Measurements from ENCODE around the gene PAX2.

PAX2 gene

GRCh38 chr10:100766693-100767421, 21.5 kb downstream of the PAX2 start:
- POLR2A ChIA-PET = no interaction called here
- DNase-seq (ENCODE audit: extremely low spot score) = no peak
- CTCF ChIA-PET = interaction anchor here (1.2 to 1.7 kb wide), 3 partner anchors 12 to 14 kb away, joined by 3 to 5 read pairs (median 3); no protein-coding TSS in a partner anchor
- no peak for TF ChIP-seq CTCF (IDR thresholded peaks at IDR 0.05; ENCODE audit: control extremely low read depth, extremely low read depth, low read depth, missing control alignments)

- POLR2A ChIA-PET = no interaction called here
- DNase-seq (ENCODE audit: extremely low spot score) = no peak
- TF ChIP-seq CTCF (IDR thresholded peaks at IDR 0.05; ENCODE audit: control extremely low read depth, extremely low read depth, low read depth, missing control alignments) = no peak
- CTCF ChIA-PET = interaction anchor here (1.5 to 3.1 kb wide), 3 partner anchors 13 to 24 kb away, joined by 3 to 9 read pairs (median 5); no protein-coding TSS in a partner anchor
Measured at GRCh38 chr10:100767422-100767775, 22.0 kb downstream of the PAX2 start.

- CTCF ChIA-PET = interaction anchor here (1.3 to 3.1 kb wide), 2 partner anchors 14 to 26 kb away, joined by 4 to 9 read pairs; no protein-coding TSS in a partner anchor
- no peak for DNase-seq (ENCODE audit: extremely low spot score)
- POLR2A ChIA-PET = no interaction called here
- no peak for TF ChIP-seq CTCF (IDR thresholded peaks at IDR 0.05; ENCODE audit: control extremely low read depth, extremely low read depth, low read depth, missing control alignments)
Measured at GRCh38 chr10:100769481-100769880, 24.1 kb downstream of the PAX2 start.

- TF ChIP-seq CTCF (IDR thresholded peaks at IDR 0.05; ENCODE audit: control extremely low read depth, extremely low read depth, low read depth, missing control alignments) = no peak
- CTCF ChIA-PET = no interaction called here
- no peak for DNase-seq (ENCODE audit: extremely low spot score)
- POLR2A ChIA-PET = no interaction called here
Measured at GRCh38 chr10:100773646-100774045, 28.3 kb downstream of the PAX2 start.

GRCh38 chr10:100774223-100774622, 28.8 kb downstream of the PAX2 start:
- no peak for DNase-seq (ENCODE audit: extremely low spot score)
- CTCF ChIA-PET = no interaction called here
- TF ChIP-seq CTCF (IDR thresholded peaks at IDR 0.05; ENCODE audit: control extremely low read depth, extremely low read depth, low read depth, missing control alignments) = no peak
- POLR2A ChIA-PET = no interaction called here

- ChIA-PET POLR2A (no interaction called here), CTCF (no interaction called here)
Measured at GRCh38 chr10:100774876-100775275, 29.5 kb downstream of the PAX2 start.

More at GRCh38 chr10:100774876-100775275, 29.5 kb downstream of the PAX2 start:
- no peak for DNase-seq (ENCODE audit: extremely low spot score)
- TF ChIP-seq CTCF (IDR thresholded peaks at IDR 0.05; ENCODE audit: control extremely low read depth, extremely low read depth, low read depth, missing control alignments) = no peak
